Cardiac fibroblast (primary cell): ENCODE measurements around the gene UCN2.

Experiments used
- DNase-seq, 2 donors: peaks; one replicate each; pipeline versions ENCODE4 v3.0.0 to v3.0.0-alpha.2; 2010; ENCODE audit warnings: low read depth in 2 of 2
- H3K4me3 ChIP-seq, 2 donors: replicated peaks in 1 of 2; 1 replicate in 1 of 2; 2 replicates in 1 of 2; pipeline ENCODE4 v1.5.1; 2011; ENCODE audit warnings: low read depth in 2 of 2, low read length in 2 of 2, mild to moderate bottlenecking in 2 of 2, moderate library complexity in 1 of 2
- TF ChIP-seq, protein P1 (sequence below): IDR thresholded peaks from one replicate; pipeline ENCODE4 v1.5.1; 2011; ENCODE audit warnings: low read depth, mild to moderate bottlenecking, low read length, inconsistent platforms

UCN2 gene, protein sequence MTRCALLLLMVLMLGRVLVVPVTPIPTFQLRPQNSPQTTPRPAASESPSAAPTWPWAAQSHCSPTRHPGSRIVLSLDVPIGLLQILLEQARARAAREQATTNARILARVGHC

DNA sequence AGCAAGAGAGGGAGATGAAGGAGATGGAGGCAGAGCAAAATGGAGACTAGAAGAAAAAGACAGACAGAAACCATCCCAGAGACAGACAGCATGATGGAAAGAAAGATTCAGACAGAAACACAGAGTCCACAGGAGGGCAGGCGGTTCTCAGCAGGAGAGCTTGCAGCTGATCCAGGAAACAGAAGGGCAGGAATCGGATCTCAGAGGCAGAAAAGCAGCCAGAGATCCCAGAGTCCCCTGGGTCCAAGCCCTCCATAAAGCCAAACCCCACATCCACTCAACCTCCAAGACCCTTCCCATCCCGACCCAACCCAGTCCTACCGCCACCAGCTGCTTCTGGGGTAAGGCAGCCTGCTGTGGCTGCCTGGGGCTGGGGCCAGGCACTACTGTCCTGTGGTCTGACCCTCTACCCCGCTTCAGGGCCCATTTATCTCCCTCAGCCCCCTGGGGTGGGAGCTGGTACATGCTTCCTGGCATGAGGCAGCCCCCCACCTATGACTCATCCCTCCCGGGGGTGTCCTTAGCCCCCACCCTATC lies at the start of gene UCN2:
Gene UCN2, minus strand, starts transcription at position 400 of the 537 bp plus-strand sequence. CDS start 657 bp downstream, outside the sequence.
- peak; percentile 49 to 62 for DNase-seq
- no peak within 1 kb of the TSS for H3K4me3 ChIP-seq
- TF ChIP-seq, protein P1, sequence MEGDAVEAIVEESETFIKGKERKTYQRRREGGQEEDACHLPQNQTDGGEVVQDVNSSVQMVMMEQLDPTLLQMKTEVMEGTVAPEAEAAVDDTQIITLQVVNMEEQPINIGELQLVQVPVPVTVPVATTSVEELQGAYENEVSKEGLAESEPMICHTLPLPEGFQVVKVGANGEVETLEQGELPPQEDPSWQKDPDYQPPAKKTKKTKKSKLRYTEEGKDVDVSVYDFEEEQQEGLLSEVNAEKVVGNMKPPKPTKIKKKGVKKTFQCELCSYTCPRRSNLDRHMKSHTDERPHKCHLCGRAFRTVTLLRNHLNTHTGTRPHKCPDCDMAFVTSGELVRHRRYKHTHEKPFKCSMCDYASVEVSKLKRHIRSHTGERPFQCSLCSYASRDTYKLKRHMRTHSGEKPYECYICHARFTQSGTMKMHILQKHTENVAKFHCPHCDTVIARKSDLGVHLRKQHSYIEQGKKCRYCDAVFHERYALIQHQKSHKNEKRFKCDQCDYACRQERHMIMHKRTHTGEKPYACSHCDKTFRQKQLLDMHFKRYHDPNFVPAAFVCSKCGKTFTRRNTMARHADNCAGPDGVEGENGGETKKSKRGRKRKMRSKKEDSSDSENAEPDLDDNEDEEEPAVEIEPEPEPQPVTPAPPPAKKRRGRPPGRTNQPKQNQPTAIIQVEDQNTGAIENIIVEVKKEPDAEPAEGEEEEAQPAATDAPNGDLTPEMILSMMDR: no peak

DNA sequence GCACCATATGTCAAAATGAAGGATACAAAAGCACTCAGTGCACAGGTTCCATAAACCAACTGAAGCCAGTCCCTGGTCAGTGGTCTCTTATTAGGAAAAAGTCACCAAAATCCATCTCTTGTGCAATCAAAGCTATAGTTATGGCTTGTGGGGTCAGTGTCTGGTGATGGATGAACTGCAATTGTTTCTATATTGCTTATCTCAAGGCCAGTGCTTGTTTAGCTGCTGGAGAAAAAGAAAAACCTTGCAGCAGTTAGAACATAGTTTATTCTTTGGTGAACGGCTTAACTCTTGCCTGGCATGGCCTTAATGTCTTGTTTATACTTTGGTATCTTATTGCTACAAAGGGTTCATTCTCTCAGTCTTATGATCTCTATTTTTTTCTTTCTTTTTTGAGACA lies 48.7 kb upstream of the UCN2 start:
- no peak for DNase-seq
- H3K4me3 ChIP-seq: no peak overlapping the region
- TF ChIP-seq, protein P1: no peak

DNA sequence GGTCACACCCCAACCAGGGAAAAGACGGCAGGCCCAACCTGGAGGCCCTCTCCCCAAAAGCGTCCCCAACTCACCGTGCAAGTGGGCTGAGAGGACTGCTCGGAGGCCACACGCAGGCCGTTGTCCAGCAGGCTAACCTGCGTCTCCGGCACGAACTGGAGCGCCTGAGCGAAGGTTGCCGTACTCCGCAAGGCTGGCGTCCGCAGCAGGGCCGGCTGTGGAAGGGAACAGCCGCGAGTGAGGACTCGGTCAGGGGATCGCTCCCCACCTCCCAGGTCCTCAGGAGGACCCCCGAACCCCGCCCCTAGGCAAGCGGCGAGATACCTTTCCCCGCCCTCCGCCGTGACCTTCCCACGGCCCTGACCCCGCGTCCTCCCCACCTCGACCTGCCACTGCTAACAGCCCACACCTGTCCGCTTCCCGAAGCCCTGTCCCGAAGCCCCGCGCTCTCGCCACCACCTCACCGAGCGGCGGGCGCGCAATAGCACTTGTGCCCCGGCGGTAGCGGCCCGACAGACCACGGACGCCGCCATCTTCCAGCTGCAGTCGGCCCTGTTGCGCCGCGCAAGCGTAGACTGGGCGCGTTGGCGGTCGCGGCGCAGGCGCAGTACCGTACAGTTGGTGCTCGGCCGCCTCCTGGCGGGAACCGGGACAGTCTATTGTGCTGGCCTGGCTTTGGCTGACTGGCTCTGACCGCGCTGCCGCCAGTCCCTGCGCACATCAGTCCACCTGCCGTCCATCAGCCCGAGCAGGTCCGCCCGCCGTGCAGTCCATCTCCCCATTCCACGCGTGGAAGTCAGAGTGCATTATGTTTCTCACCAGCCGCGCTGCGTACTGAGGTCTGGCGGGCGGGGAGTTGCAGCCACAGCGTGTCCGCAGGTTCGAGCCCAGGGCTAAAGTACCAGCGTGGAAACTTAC lies 45.8 kb upstream of the UCN2 start, which contains the start of gene UQCRC1:
Gene UQCRC1, minus strand, starts transcription at position 559 of the 918 bp plus-strand sequence. Its CDS starts 26 bp downstream, at position 533.
- peak; percentile 94 to 95 for DNase-seq
- peak within 1 kb of the TSS; percentile 98 for H3K4me3 ChIP-seq
- TF ChIP-seq, protein P1: peak; percentile 86

DNA sequence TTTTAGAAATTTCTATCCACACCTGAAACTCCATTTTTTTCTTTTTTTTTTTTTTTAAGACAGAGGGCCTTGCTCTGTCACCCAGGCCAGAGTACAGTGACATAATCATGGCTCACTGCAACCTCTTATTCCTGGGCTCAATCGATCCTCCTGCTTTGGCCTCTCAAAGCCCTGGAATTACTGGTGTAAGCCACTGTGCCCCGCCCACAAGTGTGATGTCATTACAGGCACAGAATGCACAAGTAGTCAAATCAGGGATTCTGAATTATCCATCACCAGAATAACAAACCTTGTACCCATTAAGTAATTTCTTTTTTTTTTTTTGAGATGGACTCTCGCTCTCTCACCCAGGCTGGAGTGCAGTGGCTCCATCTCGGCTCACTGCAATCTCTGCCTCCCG lies 43.9 kb upstream of the UCN2 start:
- H3K4me3 ChIP-seq: no peak overlapping the region
- peak in 1 of 2 donors; percentile 37 for DNase-seq
- TF ChIP-seq, protein P1: no peak

DNA sequence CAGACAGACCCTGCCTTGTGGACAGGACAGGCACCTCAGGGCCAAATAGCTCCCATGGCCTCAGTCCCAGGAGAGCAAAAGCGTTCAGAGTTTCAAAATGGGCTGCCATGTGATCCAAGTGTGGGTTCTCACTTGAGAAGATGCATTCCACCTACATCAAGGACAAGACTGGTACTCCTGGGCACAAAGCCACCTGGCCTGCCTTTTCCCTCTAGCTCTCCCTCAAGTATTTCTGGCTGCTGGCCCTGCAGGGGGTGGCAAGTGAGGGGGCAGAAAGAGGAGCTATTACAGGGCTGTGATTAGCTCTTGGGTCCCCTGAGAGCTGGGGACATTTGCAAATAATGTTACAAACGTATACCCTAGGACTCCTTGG lies 38.0 kb upstream of the UCN2 start:
- no peak for DNase-seq
- TF ChIP-seq, protein P1: no peak
- H3K4me3 ChIP-seq: no peak overlapping the region

DNA sequence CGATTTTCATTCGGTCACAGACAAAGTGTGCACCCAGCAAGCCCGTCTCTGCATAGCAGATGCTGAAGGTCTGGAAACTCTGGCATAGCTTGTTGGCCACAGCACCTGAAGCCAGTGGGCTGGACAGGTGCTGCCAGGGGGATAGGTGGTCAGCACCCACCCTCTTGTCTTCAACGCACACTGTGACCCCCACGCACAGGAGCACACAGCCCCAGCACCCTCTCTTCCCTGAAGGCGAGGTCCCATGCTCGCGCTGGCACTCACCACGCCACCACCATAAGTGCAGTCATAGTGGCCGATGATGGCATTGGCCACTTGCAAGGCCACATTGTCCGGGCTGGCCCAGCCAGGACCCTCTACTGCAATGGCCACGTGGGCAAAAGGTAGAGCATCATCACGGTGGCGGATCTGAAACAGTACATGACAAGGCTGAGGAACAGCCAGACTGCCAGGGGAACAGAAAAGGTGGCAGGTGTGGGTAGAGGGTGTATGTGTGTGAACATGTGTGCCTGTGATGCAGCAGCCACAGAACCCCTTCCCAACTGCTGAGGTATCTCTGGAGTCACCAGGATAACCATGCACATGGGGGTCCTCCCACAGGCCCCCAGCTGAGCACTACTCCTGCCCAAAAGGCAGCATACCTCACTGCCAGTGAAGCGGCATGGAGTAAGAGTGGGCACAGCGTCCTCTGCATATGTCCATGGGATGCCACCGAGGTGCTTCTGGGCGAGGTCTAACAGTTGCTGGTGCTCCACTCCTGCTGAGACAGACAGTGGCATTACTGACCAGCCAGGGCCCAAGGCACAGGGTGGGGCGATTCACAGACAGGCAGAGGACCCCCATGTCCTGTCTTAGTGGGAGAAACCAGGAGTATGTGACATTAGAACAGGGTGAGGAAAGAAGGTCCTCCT lies 37.4 kb upstream of the UCN2 start:
- no peak overlapping the region for H3K4me3 ChIP-seq
- no peak for DNase-seq
- TF ChIP-seq, protein P1: no peak
